Neural progenitor cell (in vitro differentiated cells): ENCODE data around the gene BCKDHB.

Source experiments
- EZH2 ChIP-seq: fragments of 200-600 bp; sonication (generic); IDR thresholded peaks from 2 replicates; pipeline ENCODE4 v1.6.1; 2017; ENCODE audit warnings: antibody characterized with exemption, mild to moderate bottlenecking, moderate library complexity
- EZH2phosphoT487 ChIP-seq: fragments of 200-600 bp; sonication (generic); IDR thresholded peaks from 2 replicates; pipeline ENCODE4 v1.6.1; 2017; ENCODE audit warnings: antibody characterized with exemption
- TF ChIP-seq, protein P1 (sequence below): fragments of 200-600 bp; sonication (generic); IDR thresholded peaks from 2 replicates; pipeline ENCODE4 v1.5.1; 2017; ENCODE audit warnings: antibody characterized with exemption, mild to moderate bottlenecking

DNA sequence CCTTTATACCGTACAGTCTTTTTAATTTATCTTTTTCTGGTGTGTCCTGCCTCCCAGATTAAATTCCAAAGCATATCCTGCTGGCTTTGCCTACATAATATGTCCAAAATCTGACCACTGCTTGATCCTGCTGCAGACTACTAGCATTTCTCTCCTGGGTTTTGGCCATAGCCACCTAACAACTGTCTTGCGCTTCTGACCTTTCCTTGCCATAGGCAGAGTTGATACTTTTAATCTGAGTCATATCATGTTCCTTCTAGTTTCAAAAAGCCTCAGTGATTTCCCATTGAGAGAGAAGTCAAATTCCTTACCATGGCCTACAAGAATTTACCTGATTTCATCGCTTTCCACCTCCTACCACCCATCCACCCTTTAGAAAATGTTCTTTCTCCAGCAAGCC lies 104.8 kb downstream of the BCKDHB start:
- TF ChIP-seq, protein P1, sequence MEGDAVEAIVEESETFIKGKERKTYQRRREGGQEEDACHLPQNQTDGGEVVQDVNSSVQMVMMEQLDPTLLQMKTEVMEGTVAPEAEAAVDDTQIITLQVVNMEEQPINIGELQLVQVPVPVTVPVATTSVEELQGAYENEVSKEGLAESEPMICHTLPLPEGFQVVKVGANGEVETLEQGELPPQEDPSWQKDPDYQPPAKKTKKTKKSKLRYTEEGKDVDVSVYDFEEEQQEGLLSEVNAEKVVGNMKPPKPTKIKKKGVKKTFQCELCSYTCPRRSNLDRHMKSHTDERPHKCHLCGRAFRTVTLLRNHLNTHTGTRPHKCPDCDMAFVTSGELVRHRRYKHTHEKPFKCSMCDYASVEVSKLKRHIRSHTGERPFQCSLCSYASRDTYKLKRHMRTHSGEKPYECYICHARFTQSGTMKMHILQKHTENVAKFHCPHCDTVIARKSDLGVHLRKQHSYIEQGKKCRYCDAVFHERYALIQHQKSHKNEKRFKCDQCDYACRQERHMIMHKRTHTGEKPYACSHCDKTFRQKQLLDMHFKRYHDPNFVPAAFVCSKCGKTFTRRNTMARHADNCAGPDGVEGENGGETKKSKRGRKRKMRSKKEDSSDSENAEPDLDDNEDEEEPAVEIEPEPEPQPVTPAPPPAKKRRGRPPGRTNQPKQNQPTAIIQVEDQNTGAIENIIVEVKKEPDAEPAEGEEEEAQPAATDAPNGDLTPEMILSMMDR = no peak
- TF ChIP-seq EZH2 (no peak), EZH2phosphoT487 (no peak)
